ENCODE results near the gene PLD1. TPM values are rescaled to one million over a fixed set of nuclear protein-coding genes. Genes with fewer than 3 reads are reported as not detected.
"Not testable (repeated sequence)": the region's sequence is repeated elsewhere in the genome, so short reads cannot be mapped to it uniquely, and the experiment has no call there.

PLD1 gene
- total RNA-seq, 1 donor from 2014 or later, result 6.6 TPM

DNA sequence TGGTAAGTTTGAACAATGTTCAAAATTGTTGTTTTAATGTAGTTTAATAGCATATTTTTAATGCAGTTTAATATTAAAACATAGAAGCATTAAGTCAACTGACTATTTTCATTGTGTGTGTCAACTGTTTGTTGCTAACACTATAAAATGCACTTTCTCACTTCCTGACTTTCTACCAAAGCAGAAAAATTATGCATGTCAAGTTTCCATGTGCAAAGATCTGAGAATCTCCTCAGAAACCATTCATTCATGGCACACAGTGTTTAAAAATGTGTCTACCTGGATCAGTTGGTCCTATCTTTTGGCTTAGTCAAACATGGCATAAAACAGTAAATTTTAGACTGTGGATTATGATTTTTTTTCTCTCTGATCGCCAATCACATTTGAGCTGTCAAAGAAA lies 156.0 kb downstream of the PLD1 start:
- DNase-seq, result no peak

DNA sequence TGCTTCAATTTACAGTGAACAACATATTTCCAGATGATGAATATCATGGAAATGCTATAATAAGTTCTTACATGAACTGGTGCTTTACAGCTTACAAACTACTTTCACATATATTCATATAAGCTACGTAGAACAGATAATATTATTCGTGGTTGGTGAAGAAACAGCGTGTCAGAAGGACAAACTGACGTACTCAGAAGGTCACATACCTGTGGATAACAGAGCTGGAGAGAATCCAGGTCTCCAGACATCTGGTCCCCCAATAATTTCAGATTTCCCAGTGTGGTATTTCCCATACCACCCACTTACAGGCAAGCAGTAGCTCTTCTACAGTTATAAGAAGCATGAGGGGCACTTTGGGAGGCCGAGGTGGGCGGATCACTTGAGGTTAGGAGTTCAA lies 156.6 kb downstream of the PLD1 start:
- DNase-seq, result no peak

DNA sequence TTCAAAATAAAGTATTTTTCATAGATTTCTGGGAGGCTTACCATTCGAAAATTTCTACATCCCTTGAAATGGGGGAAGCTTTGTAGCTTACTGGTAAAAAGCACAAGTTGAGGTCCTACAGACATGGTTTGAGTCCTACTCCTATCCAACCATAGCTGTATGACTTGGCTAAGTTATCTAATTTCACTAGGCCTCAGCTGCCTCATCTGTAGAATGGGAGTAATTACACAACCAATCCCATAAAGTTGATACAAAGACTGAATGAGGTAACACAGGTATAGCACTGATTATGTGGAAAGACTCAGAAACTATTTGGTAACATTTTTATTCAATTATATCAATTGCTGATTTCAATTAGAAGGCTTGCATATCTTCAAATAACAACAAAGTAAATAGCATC lies 157.4 kb downstream of the PLD1 start:
- no peak for DNase-seq

DNA sequence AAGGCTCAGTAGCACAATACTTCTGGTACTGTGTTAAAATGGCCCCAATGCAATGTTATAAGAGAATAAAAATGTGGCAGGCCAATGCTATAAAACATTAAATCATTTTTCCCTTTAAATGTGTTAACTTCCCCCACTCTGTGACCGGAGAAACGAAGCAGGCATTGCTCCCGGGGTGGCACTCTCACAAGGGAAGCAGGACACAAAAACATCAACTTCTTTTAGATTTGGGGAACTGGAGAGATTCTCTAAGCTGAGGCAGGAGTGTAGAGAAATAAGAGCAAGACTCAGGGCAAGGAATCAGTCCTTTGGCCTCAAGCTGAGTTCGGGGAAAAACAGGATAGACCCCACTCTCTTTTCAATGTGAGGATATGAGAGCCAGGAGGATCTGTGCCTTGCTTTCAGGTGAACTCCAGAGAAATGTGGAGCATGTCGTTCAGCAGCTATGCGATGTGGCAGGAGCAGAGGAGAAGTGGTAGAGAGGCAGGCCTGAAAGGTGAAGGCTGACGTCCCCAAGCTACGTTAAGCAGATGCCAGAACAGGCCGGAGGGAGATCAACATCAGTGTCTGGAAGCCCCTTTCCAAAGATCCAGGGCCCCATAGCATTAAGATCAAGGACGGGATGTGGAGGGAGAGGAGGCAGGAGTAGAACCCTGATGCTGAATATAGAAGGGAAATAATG lies 160.2 kb downstream of the PLD1 start:
- no peak for DNase-seq

DNA sequence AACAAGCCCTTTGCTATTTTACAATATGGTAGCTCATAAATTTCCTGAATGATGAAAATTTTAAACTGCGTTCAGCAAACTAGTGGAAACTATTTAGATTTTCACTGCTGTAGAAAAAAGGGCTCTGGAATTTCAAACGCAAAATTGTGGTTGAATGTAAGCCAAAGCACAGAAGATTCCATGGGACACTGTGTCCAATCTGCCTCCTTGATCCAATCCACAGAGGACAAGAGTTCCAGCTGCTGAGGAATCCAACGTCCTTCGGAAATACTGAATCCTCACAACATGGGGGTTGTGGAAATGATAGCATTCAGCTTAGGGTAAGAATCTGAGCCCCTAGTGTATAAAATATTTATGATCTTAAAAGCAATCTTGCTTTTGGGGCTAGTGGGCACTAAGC lies 161.0 kb downstream of the PLD1 start:
- DNase-seq, result no peak

DNA sequence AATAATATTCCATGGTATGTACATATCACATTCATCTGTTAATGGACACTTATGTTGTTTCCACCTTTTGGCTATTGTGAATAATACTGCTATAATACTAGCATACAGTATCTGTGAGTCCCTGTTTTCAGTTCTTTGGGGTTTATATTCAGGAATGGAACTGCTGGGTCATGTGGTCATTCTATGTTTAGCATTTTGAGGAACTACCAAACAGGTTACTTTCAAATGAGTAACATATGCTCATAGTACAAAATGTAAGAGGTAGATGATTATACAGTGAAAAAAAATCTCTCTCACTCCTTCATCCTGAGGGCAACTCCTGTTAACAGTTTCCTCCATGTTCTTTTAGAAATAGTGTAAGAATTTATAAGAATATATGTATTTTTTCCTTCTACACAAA lies 162.2 kb downstream of the PLD1 start:
- DNase-seq, result no peak

DNA sequence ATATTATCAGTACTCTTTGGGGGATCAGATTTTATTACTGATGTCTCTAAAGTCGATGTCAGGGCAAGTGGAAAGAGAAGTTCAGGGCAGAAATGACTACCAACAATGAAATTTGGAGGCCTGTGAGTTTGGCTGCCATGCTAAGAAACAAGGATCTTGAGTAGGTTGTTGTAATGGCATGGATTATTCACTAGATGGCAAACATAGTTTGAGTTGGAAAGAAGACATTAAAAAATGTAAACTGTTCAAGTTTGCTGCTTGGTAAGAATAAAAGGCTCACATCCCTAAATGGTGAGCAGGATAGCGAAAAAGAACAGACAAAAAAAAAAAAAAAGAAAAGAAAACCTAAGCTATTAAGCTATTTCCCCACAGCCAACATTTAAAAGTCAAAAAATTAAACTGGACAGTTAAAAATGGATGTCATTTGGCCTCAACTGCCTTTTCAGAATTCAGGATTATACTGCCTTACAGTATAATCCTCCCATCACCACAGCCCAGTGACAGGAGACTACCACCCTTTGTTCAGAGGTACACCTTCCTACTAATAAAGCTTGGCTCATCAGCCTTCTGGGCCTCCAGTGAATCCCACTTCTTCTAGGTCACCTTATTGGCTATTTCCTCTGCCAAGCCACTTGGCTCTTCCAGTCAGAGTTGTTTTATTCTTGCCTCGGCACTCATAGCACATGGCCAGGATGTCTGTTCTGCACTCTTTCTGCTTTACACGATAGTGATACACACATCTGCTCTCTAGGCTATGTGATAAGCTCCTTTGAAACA lies 163.7 kb downstream of the PLD1 start:
- DNase-seq, result no peak

DNA sequence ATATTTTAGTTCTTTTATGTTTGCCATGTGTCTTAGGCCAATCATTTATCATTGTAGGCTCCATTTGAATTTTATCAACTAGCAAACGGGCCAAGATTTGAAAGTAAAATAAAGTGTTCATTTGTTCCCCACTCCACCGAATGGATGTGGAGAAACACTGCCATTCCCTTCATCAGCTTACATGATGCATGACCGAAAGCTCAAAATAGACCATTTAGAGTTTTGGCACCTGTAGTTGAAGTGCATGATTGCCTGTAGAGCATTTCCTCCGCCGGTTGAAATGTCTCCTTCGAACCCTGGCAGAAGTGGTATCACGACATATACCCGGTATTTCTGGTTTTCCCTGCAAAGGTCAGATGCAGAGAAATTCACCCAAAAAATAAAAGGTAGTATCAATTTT lies 165.6 kb downstream of the PLD1 start:
- no peak for DNase-seq

DNA sequence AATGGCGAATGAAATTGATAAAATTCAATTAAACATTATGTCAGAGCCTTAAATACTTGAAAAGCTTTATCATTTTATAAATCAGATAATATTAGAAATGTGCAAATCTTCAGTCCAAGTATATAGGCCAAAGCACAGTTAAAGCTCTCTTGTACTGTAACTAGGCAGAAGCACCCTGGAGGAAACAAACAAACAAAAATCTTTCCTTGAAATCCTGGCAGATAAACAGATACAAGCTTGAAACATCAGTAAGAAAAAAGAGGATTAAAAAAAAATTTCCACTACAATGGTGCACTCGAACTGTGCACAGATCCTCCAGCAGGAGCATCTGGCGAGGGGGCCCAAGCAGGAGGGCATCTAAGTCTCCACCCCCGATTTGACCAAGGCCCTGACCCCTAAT lies 166.6 kb downstream of the PLD1 start:
- DNase-seq, result no peak

DNA sequence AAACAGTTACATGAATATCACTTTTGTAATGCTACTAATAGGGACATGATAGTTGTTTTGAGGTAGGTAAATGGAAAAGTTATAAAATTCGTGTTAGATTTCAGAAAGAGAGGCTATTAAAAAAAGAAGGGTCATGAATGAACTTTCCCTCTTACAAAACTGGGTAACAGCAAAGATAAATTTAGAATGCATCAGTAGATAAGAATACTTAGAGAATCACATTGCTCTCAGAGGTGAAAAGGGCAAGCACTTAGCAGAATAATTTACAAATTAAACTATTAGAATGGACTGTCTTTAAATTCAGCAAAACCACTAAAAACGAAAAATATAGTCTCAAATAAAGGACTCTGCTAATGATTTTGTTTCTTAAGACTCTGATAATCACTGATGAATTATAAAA lies 167.2 kb downstream of the PLD1 start:
- DNase-seq, result no peak

DNA sequence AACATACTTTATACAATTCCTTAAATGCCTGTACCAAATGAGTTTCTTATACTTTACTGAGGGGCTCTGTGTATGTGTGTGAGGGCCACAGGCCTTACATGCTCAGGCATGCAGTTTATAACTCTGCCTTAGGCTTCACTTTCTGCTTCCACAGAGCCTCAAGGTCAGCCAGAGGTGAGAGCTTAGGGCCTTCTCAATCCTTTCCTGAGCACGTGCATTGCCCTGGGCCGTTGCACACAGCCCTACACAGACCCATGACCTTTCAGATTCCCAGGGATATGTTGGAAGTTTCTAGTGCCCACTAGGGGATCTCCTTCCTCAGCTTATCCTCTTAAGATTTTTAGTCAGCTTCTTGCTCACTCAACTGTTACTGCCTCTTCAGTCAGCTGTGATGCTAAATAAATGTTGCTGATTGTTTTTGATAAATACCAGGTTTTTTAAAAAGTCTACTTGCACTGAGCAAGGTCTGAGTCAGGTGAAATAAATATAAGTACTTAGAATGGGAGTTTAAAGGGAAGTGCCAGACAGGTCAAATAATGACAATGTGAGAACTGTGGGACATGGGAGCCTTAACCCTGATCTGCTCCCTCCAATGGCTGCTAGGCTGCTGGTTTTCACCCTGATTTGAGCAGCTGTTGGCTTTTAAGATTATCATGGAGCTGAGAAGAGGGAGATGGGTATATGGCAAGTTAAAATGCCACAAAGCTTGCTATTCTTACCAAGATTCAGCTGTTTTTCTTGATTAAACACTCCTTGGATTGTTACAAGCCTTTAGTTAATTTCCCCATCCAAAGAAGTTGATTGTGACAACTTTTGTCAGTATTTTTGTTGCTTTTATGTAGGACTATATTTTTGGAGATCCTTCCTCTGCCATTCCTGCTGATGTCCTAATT lies 169.5 kb downstream of the PLD1 start:
- no peak for DNase-seq

DNA sequence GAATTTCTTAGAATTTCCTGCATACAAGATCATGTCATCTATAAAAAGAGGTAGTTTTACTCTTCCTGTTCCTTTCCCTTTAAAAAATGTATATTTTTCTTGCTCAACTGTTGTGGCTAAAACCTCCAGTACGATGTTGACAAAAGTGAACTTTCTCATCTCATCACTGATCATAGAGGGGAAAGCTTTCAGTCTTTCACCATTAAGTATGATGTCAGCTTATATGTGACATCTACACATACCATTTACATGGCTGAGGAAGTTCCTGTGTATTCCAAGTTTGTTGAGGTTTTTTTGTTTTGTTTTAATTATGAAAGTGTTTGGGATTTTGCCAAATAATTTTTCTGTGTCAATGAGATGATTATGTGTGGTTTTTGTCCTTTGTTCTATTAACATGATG lies 173.6 kb downstream of the PLD1 start:
- no peak for DNase-seq

DNA sequence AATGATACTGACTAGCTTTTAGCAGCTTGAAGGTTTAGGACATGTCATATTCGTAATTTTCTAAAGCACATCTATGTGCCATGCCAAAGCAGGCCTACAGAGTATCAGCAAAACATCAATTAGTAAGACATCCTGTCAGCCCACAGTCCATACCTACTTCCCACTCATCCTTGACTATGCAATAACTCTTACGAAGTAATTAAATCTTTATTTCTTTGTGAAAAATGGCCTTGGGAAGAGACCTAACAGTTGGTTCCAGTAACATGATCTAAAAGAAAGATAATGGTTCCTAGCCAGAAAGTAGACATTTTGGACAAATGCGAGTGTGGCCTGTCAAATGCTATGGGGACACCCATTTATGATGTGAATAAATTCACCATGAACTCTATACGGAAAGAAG lies 177.5 kb downstream of the PLD1 start:
- DNase-seq, result no peak

DNA sequence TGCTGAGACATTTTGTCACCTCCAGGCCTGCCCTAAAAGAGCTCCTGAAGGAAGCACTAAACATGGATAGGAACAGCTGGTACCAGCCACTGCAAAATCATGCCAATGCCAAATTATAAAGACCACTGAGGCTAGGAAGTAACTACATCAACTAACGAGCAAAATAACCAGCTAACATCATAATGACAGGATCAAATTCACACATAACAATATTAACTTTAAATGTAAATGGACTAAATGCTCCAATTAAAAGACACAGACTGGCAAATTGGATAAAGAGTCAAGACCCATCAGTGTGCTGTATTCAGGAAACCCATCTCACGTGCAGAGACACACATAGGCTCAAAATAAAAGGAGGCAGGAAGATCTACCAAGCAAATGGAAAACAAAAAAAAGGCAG lies 183.5 kb downstream of the PLD1 start:
- not testable (repeated sequence) for DNase-seq

DNA sequence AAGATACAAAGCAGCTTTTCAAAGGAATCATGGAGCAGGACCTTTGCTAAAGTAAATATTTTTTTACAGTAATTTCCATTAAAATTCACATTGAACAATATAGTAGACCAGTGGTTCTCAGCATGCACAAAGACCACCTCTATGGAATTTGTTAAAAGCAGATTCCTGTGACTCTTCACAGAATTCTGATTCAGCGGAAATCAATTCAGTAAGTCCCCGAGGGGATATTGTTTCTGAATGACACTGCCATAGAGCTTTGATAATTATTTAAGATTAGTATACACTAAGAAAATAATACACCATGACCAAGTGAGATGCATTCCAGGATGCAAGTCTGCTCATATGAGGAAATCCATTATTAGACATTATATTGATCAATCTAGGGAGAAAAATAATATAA lies 188.2 kb downstream of the PLD1 start:
- DNase-seq, result no peak

DNA sequence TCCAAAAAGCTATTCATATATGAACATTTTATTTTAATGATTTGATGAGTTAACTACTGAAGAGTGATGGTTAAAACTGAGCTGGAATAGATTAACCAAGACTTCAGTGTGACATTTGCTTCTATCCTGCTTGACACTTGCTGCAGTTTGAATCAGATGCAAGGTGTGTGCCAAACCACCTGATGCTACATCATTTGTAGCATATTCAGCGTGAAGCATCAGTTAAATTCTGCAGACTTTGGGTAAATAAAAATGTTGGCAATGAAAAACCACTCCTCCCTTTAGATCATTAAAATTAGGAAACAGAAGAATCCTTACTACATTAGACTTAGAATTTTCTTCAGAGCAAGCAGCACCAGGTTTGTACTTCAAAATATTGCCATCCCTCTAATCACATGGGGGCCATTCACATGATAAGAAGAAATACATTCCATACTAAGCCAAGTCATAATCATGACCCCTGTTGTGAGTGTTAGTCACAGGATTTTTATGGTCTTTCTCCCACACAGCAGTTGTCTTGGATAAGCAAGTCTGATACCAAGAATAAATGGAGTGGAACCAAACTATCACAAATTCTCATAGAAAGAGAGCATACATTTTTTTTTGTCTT lies 189.4 kb downstream of the PLD1 start:
- no peak for DNase-seq

DNA sequence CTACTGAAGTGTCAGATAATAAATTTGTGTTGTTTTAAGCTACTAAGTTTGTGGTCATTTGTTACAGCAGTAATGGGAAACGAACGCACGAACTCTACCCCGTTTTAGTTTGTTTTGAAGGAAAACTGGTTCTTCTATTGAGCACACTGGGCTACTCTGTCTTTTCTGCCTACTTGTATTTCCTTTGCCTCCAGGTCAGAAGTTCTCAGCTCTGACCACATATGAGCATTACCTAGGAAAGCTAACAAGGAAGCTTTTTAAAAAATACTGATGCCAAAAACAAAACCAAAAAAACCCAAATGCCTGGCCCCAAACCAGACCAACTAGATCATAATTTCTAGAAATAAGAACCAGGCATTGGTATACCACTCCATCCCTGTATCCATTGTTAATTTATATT lies 193.5 kb downstream of the PLD1 start:
- no peak for DNase-seq

DNA sequence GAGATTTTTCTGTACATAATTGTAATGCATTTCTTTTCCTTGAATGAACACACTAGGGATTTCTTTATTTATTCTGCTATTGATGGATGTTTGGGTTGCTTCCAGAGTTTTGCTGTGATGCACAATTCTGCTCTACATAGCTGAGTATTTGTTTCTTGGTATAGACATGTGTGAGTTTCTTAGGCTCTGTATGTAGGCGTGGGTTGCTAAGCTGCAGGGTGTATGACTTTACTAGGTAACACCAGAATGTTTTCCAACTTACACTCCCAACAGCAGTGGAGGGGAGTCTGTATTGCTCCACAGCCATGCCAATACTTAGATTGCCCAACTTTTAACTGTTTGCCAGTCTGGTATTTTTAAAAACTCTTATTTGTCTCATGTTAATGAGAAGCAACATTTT lies 194.6 kb downstream of the PLD1 start:
- no peak for DNase-seq

DNA sequence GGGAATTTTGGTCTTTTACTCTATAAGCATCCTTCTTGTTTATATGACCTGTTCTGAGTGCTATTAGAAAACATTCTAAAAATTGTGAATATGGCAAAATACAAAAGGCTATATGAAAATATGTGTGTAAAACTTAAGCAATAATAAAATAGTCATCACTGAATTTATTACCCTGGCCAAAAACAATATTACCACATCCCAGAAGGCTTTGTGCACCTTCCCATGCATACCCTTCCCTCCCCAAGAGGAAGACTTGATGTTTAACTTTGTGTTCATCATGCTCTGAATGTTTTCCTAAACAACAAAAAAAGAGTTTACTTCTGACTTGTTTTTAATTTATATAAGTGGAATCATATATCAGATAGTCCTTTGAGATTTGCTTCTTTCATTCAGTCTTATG lies 195.0 kb downstream of the PLD1 start:
- no peak for DNase-seq

DNA sequence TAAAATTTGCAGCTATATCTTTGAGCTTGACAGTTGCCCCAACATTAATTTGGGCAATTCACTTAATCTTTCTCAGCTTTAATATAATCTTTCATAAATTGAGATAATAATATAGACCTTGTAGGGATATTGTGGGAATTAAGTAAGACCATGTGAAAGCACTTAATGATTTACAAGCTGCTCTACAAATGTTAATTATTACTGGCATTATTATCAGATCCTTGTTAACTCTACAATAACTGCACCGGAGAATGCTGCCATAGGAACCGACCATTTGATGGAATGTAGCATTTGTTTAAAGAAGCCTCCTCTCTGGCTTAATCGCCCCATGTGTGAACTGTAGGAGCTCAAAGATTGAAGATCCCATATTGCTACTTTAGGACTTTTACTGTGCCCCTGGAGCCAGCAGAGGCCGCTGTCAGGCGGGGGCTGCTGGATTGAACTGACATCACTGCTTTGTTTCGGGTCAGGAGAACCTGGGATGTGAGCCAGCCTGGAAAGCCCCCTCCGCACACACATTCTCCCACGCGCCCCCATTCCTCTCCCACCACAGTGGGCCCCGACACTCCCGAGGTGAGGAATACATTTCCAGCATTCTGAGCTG lies 195.9 kb downstream of the PLD1 start:
- no peak for DNase-seq

DNA sequence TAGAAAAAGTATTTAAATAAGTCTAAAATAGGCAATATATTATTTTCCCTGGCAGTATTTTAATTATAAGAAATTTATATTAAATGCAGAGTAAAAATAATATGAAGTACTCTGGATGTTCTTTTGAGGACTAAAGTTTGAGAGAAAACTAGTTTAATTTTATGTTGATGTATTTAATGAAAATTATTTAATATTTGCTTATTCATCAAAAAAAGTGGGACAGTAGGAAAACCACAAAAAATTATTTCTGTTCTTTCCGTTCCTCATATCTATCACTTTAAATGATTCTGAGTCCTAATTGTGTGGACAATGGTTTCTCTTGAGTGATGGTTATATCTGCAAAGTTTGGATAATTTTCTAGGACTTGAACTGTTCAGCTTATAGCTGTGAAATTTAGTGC lies 202.8 kb downstream of the PLD1 start:
- no peak for DNase-seq

DNA sequence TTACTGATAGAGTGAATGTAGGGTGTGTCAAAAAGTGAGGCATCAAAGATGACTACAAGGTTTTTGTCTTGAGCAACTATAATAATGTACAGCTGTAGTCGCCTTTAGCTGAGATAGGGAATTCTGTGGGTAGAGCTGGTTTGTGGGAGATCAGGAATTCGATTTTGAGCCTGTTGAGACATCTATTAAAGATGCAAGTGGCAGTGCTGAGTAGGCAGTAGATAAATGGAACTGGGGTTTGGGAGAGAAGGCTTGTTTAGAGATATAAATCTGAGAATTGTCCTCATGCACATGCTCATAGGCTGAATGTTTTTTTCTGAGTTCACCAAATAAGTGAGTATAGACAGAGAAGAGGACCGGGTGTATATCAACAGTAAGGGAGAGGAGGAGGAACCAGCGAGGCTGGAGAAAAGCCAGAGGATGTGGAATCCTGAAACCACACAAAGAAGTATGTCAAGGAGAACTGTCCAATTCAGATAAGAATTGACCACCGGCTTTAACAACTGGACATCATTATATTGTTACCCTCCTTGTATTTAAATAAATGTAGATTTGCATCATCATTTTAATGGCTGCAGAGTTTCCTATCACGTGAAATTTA lies 204.0 kb downstream of the PLD1 start:
- no peak for DNase-seq
